GM12878 (cell line): ENCODE measurements around the gene NFIL3. TPM values are rescaled to one million over a fixed set of nuclear protein-coding genes. Genes with fewer than 3 reads are reported as not detected.
A peak's percentile ranks its signal among the peaks of the same experiment; 100 is the strongest.

Source experiments
- ATAC-seq: fragments of 200-7000 bp; cut with Tn5 transposase; 3 replicates; pipeline ENCODE4 v1.9.1; 2020; ENCODE audit warnings: mild to moderate bottlenecking, moderate library complexity
- BruUV-seq: library from RNA; stranded (reverse); fragments of 400-500 nt; replicated peaks from 2 replicates; lab custom pipeline; 2021; lab: Mats Ljungman, UMichigan
- CTCF ChIA-PET: fragments of 300-600 bp; sonication (Branson Sonifier 250); formaldehyde crosslinking; extraction: SDS; loops from one replicate; lab custom pipeline; 2021; ENCODE audit warnings: inconsistent platforms; lab: Yijun Ruan, JAX
- POLR2A ChIA-PET: fragments of 350-600 bp; formaldehyde crosslinking; extraction: SDS; loops from one replicate; lab custom pipeline; 2021; ENCODE audit warnings: inconsistent platforms; lab: Charles Lee
- RAD21 ChIA-PET: fragments of 300-600 bp; sonication (Branson Sonifier 250); formaldehyde crosslinking; loops from one replicate; lab custom pipeline; 2023; ENCODE audit warnings: antibody characterized with exemption; ENCODE audit not compliant: unreplicated experiment; lab: Charles Lee
- SMC1A ChIA-PET: fragments of 300-600 bp; sonication (Branson Sonifier 250); formaldehyde crosslinking; loops from one replicate; lab custom pipeline; 2023; ENCODE audit not compliant: unreplicated experiment, uncharacterized antibody; lab: Charles Lee
- DNase-seq: peaks from one replicate; pipeline ENCODE4 v3.0.0-alpha.2; 2011; ENCODE audit warnings: low read depth, low spot score
- FAIRE-seq: peaks from 3 replicates; lab custom pipeline; 2011; peaks lifted over from hg19 to GRCh38; lab: Jason Lieb, UNC
- H2AFZ ChIP-seq: 2 replicates; pipeline ENCODE4 v1.6.0; 2011; ENCODE audit warnings: low read depth, low read length, control low read depth; ENCODE audit not compliant: control insufficient read depth
- H3K27ac ChIP-seq: 2 replicates; pipeline ENCODE4 v1.5.1; 2011; ENCODE audit warnings: control low read depth; ENCODE audit not compliant: control insufficient read depth, insufficient read depth
- H3K27me3 ChIP-seq, 2 experiments: replicated peaks in 1 of 2; 2 replicates each; pipeline versions ENCODE4 v1.6.0 to v1.6.1; 2011; ENCODE audit warnings: low read length in 1 of 2; ENCODE audit not compliant: control insufficient read depth in 2 of 2, insufficient read depth in 2 of 2
- H3K36me3 ChIP-seq, 2 experiments: 2 replicates each; pipeline ENCODE4 v1.5.1; 2011; ENCODE audit warnings: low read length in 1 of 2; ENCODE audit not compliant: control insufficient read depth in 2 of 2, insufficient read depth in 2 of 2
- H3K4me1 ChIP-seq: 2 replicates; pipeline ENCODE4 v1.6.1; 2011; ENCODE audit warnings: mild to moderate bottlenecking, low read length, moderate library complexity, mixed read lengths; ENCODE audit not compliant: control insufficient read depth, insufficient read depth
- H3K4me2 ChIP-seq: 2 replicates; pipeline ENCODE4 v1.6.0; 2011; ENCODE audit warnings: control low read depth; ENCODE audit not compliant: control insufficient read depth, insufficient read depth
- H3K4me3 ChIP-seq: fragments of 200-600 bp; sonication (generic); 2 replicates; pipeline ENCODE4 v1.5.1; 2016
- H3K79me2 ChIP-seq: 2 replicates; pipeline ENCODE4 v1.6.0; 2011; ENCODE audit warnings: low read length; ENCODE audit not compliant: control insufficient read depth, insufficient read depth
- H3K9ac ChIP-seq: 2 replicates; pipeline ENCODE4 v1.8.0; 2011; ENCODE audit warnings: low read length, control low read depth, mixed read lengths; ENCODE audit not compliant: control insufficient read depth, insufficient read depth
- H3K9me3 ChIP-seq: replicated peaks from 3 replicates; pipeline ENCODE4 v1.5.1; 2011; ENCODE audit warnings: mild to moderate bottlenecking, low read length; ENCODE audit not compliant: control insufficient read depth, insufficient read depth
- H4K20me1 ChIP-seq: 2 replicates; pipeline ENCODE4 v1.6.0; 2011; ENCODE audit not compliant: control insufficient read depth, insufficient read depth
- BMI1 ChIP-seq: fragments of 450-650 bp; IDR thresholded peaks from 2 replicates; pipeline ENCODE4 v1.6.1; 2016; ENCODE audit warnings: mild to moderate bottlenecking, moderate library complexity, borderline replicate concordance
- EP300 ChIP-seq, 2 experiments: fragments of 150-350 bp in 1 of 2; IDR thresholded peaks; 2 replicates each; pipeline ENCODE4 v1.6.1; 2011 to 2012; ENCODE audit warnings: low read depth in 2 of 2, low read length in 2 of 2, borderline replicate concordance in 1 of 2, improper control_type of control experiment in 1 of 2, inconsistent platforms in 1 of 2; ENCODE audit not compliant: control insufficient read depth in 1 of 2
- FOXM1 ChIP-seq: IDR thresholded peaks from 2 replicates; pipeline ENCODE4 v1.6.1; 2012; ENCODE audit warnings: low read depth, mild to moderate bottlenecking, inconsistent platforms, low read length, moderate library complexity
- HDAC6 ChIP-seq: fragments of 200-600 bp; sonication (generic); IDR thresholded peaks from one replicate; pipeline ENCODE4 v1.8.0; 2017; ENCODE audit warnings: antibody characterized with exemption; ENCODE audit not compliant: unreplicated experiment
- KAT2A ChIP-seq: conservative IDR thresholded peaks from 2 replicates; pipeline ENCODE4 v1.6.1; 2011; ENCODE audit warnings: low read depth, low read length; ENCODE audit not compliant: control insufficient read depth
- NBN ChIP-seq: fragments of 450-650 bp; IDR thresholded peaks from 2 replicates; pipeline ENCODE4 v1.6.1; 2016
- RUNX3 ChIP-seq: IDR thresholded peaks from 2 replicates; pipeline ENCODE4 v1.6.1; 2012; ENCODE audit warnings: low read length, inconsistent platforms
- SRF ChIP-seq, 2 experiments: IDR thresholded peaks; 2 replicates each; pipeline ENCODE4 v1.6.1; 2011; ENCODE audit warnings: low read depth in 2 of 2, low read length in 2 of 2, mild to moderate bottlenecking in 1 of 2, moderate library complexity in 1 of 2
- SUZ12 ChIP-seq: fragments of 200-600 bp; sonication (generic); IDR thresholded peaks from one replicate; pipeline ENCODE4 v1.6.1; 2018; ENCODE audit warnings: antibody characterized with exemption, mild to moderate bottlenecking; ENCODE audit not compliant: unreplicated experiment
- YBX1 ChIP-seq: fragments of 450-650 bp; IDR thresholded peaks from 2 replicates; pipeline ENCODE4 v1.6.1; 2016; ENCODE audit warnings: antibody characterized with exemption
- ZNF217 ChIP-seq: fragments of 450-650 bp; IDR thresholded peaks from 2 replicates; pipeline ENCODE4 v1.6.1; 2017; ENCODE audit warnings: antibody characterized with exemption, mild to moderate bottlenecking
- ZNF274 ChIP-seq: IDR thresholded peaks from one replicate; pipeline ENCODE4 v1.8.0; 2011; ENCODE audit not compliant: insufficient read length, insufficient read depth
- WGBS: methylation state at CpG from one replicate; pipeline ENCODE4 v1.1.6; 2016; ENCODE audit warnings: low lambda C conversion rate; ENCODE audit not compliant: insufficient replicate concordance, insufficient coverage; ENCODE audit errors: missing lambda C conversion rate; 5-methylcytosine and 5-hydroxymethylcytosine counted together
- in situ Hi-C: fragments of 300-500 bp; cut with MboI; formaldehyde crosslinking; loops from 9 replicates; pipeline ENCODE4 v1.14.3; 2018; ENCODE audit warnings: mixed read lengths
- intact Hi-C: fragments of 100-400 bp; cut with micrococcal nuclease; formaldehyde crosslinking; loops from one replicate; pipeline ENCODE4 v1.14.2; 2022; ENCODE audit not compliant: unreplicated experiment
- polyA plus RNA-seq, 11 experiments: library from polyadenylated mRNA; depleted of rRNA in 4 of 11; unstranded in 6 of 11; stranded (reverse) in 5 of 11; fragments of >200 nt; fragmentation: Nextera tagmentation in 4 of 11; fragmentation: Illumina TruSeq in 1 of 11; extraction: Ambion mirVana in 4 of 11; extraction: Trizol in 1 of 11; gene quantifications; 1 replicate in 1 of 11; 2 replicates in 10 of 11; pipeline versions ENCODE4 v1.2.1 to v1.2.3, GENCODE V29; 2011 to 2016; ENCODE audit warnings: inconsistent platforms in 2 of 11, missing spikeins in 2 of 11, low read depth in 1 of 11
- total RNA-seq, 4 experiments: library from RNA; depleted of rRNA in 3 of 4; stranded (reverse); fragments of >200 nt in 3 of 4; fragmentation: Illumina TruSeq in 1 of 4; extraction: Trizol in 1 of 4; gene quantifications; 2 replicates each; pipeline versions ENCODE4 v1.2.1 to v1.2.3, GENCODE V29; 2013 to 2021
- TF ChIP-seq, protein P1 (sequence below): fragments of 450-650 bp; IDR thresholded peaks from 2 replicates; pipeline ENCODE4 v1.6.1; 2017; ENCODE audit warnings: mild to moderate bottlenecking, low read depth, inconsistent platforms; ENCODE audit not compliant: poor library complexity, severe bottlenecking
- TF ChIP-seq, protein P2 (sequence below): fragments of 450-650 bp; IDR thresholded peaks from 2 replicates; pipeline ENCODE4 v1.6.1; 2016; ENCODE audit warnings: mild to moderate bottlenecking
- TF ChIP-seq, protein P3 (sequence below): fragments of 450-650 bp; IDR thresholded peaks from 2 replicates; pipeline ENCODE4 v1.6.1; 2018; ENCODE audit warnings: mild to moderate bottlenecking, low read depth, moderate library complexity; ENCODE audit not compliant: partially characterized antibody

The NFIL3 gene
- total and polyA plus RNA-seq, 10 of the 15 experiments (the other 5 are each of a cell fraction or from before 2014, with no cell fraction given): 0.18 to 1.0 (median 0.36) TPM; not detected in 3

DNA sequence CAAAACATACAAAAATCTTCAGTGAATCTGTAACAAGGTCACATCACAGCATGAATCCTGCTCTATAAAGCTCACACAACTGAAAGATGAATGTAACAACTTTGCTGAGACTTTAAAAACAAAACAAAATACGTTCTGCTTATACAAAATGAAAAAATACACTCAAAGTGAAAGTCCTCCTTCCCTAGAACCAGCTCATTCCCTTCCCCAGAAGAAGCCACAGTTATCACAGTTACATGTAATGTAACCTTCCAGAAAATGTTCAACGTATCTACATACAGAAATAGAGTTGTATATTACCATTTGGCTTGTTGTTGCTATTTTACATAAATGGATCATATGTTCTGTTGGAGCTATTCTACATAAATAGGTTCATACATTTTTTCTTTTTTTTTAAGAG lies 64.5 kb downstream of the NFIL3 start:
- Histone ChIP-seq H3K4me3 (peak overlapping the region; percentile 20; the same call in 1 of the 2 replicates), H3K4me2 (peak overlapping the region; percentile 64), H3K27ac (no peak overlapping the region), H3K9me3 (no peaks in the 10 kb centered on the region; the same call in 2 of the 3 replicates), H3K4me1 (peaks cover 26% of the 10 kb centered on the region), H2AFZ (no peak overlapping the region), H3K9ac (no peak overlapping the region), H3K79me2 (peaks cover 13% of the 10 kb centered on the region), H3K27me3 (0 out of 4 replicates have a peak, but pooled peaks cover 0 to 2% of the 10 kb centered on the region in 2 experiments), H4K20me1 (no peaks in the 10 kb centered on the region; the same call in 1 of the 2 replicates), H3K36me3 (no peaks in the 10 kb centered on the region; a peak in 1 of 4 replicates)
- WGBS: 0% methylated on average over 2 of the region's 2 CpGs
- DNase-seq (peak; percentile 16), FAIRE-seq (peak; percentile 81), ATAC-seq (peak; percentile 20)
- POLR2A ChIA-PET: interaction anchor here (0.7 kb wide), 1 partner anchor 256 kb away, joined by 3 read pairs; no protein-coding TSS in a partner anchor
- RAD21 ChIA-PET: interaction anchor here (0.9 to 1.6 kb wide), 4 partner anchors 17 to 151 kb away, joined by 3 to 4 read pairs (median 4); partner anchors contain the start of gene NFIL3
- CTCF ChIA-PET: interaction anchor here (1.2 to 2.1 kb wide), 4 partner anchors 11 to 443 kb away, joined by 3 to 7 read pairs (median 6); partner anchors contain the start of gene NFIL3
- SMC1A ChIA-PET: interaction anchor here (0.8 to 1.9 kb wide), 5 partner anchors 13 to 270 kb away, joined by 3 to 4 read pairs (median 3); no protein-coding TSS in a partner anchor
- intact Hi-C loops: loop anchor here (5.0 to 10.0 kb wide), 2 partner anchors 63 to 164 kb away; partner anchors contain the start of gene NFIL3
- no TSS peak for BruUV-seq
- in situ Hi-C loops: no loop called here
- TF ChIP-seq HDAC6 (no peak), ZNF217 (0 out of 2 replicates have a peak, but pooled peaks have one; percentile 42), FOXM1 (peak; percentile 43; the same call in 1 of the 2 replicates), EP300 (IDR thresholded peaks at IDR 0.05; ENCODE audit: borderline replicate concordance in 1 of 2, control insufficient read depth in 1 of 2, low read depth in 2 of 2, low read length in 2 of 2) (peak; percentile 47 to 68; a peak in 2 of 4 replicates), KAT2A (no peak), SUZ12 (no peak), NBN (no peak), RUNX3 (peak; percentile 87), SRF (IDR thresholded peaks at IDR 0.05; ENCODE audit: low read depth in 2 of 2, low read length in 2 of 2) (peak in 1 of 2 experiments; percentile 48; a peak in 1 of 4 replicates), BMI1 (no peak), ZNF274 (no peak), YBX1 (no peak)
- TF ChIP-seq, protein P1, sequence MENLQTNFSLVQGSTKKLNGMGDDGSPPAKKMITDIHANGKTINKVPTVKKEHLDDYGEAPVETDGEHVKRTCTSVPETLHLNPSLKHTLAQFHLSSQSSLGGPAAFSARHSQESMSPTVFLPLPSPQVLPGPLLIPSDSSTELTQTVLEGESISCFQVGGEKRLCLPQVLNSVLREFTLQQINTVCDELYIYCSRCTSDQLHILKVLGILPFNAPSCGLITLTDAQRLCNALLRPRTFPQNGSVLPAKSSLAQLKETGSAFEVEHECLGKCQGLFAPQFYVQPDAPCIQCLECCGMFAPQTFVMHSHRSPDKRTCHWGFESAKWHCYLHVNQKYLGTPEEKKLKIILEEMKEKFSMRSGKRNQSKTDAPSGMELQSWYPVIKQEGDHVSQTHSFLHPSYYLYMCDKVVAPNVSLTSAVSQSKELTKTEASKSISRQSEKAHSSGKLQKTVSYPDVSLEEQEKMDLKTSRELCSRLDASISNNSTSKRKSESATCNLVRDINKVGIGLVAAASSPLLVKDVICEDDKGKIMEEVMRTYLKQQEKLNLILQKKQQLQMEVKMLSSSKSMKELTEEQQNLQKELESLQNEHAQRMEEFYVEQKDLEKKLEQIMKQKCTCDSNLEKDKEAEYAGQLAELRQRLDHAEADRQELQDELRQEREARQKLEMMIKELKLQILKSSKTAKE: peak; percentile 20
- TF ChIP-seq, protein P2, sequence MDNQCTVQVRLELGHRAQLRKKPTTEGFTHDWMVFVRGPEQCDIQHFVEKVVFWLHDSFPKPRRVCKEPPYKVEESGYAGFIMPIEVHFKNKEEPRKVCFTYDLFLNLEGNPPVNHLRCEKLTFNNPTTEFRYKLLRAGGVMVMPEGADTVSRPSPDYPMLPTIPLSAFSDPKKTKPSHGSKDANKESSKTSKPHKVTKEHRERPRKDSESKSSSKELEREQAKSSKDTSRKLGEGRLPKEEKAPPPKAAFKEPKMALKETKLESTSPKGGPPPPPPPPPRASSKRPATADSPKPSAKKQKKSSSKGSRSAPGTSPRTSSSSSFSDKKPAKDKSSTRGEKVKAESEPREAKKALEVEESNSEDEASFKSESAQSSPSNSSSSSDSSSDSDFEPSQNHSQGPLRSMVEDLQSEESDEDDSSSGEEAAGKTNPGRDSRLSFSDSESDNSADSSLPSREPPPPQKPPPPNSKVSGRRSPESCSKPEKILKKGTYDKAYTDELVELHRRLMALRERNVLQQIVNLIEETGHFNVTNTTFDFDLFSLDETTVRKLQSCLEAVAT: no peak
- TF ChIP-seq, protein P3, sequence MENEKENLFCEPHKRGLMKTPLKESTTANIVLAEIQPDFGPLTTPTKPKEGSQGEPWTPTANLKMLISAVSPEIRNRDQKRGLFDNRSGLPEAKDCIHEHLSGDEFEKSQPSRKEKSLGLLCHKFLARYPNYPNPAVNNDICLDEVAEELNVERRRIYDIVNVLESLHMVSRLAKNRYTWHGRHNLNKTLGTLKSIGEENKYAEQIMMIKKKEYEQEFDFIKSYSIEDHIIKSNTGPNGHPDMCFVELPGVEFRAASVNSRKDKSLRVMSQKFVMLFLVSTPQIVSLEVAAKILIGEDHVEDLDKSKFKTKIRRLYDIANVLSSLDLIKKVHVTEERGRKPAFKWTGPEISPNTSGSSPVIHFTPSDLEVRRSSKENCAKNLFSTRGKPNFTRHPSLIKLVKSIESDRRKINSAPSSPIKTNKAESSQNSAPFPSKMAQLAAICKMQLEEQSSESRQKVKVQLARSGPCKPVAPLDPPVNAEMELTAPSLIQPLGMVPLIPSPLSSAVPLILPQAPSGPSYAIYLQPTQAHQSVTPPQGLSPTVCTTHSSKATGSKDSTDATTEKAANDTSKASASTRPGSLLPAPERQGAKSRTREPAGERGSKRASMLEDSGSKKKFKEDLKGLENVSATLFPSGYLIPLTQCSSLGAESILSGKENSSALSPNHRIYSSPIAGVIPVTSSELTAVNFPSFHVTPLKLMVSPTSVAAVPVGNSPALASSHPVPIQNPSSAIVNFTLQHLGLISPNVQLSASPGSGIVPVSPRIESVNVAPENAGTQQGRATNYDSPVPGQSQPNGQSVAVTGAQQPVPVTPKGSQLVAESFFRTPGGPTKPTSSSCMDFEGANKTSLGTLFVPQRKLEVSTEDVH: no peak
